Measurements from ENCODE around the gene FAM13A. TPM values are rescaled to one million over a fixed set of nuclear protein-coding genes. Genes with fewer than 3 reads are reported as not detected.

Gene FAM13A
- total RNA-seq, 2 experiments from 2014 or later: 9.6 to 10.2 TPM

GRCh38 chr4:88989990-88990389 is 67.0 kb downstream of the FAM13A start:
- intact Hi-C loops (cut with DNase I, micrococcal nuclease): no loop called here
- Histone ChIP-seq H3K4me3 (ENCODE audit: low read length) (no peak overlapping the region), H3K9me3 (ENCODE audit: control insufficient read depth in 1 of 2, insufficient read depth in 1 of 2, low read length in 2 of 2) (peaks cover 0 to 5% of the 10 kb centered on the region in 2 experiments), H3K27me3 (ENCODE audit: control insufficient read depth in 1 of 2, insufficient read depth in 2 of 2, low read length in 2 of 2) (no peaks in the 10 kb centered on the region), H3K4me1 (ENCODE audit: insufficient read depth, low read length) (no peaks in the 10 kb centered on the region), H3K36me3 (ENCODE audit: insufficient read depth, low read length) (no peaks in the 10 kb centered on the region), H3K27ac (ENCODE audit: low read depth in 1 of 2, low read length in 2 of 2) (no peak overlapping the region)
- no peak for ATAC-seq (ENCODE audit: poor library complexity)
- POLR2A ChIA-PET: no interaction called here
- no peaks in the 10 kb centered on the region for H3K27me3 Mint-ChIP-seq
- H3K9me3 Mint-ChIP-seq: no peaks in the 10 kb centered on the region
- no peaks in the 10 kb centered on the region for H3K4me1 Mint-ChIP-seq (ENCODE audit: low read depth)
- no peak for DNase-seq
- H3K36me3 Mint-ChIP-seq (ENCODE audit: low read depth): no peaks in the 10 kb centered on the region
- no peak overlapping the region for H3K27ac Mint-ChIP-seq
- CTCF ChIA-PET: interaction anchor here (1.4 kb wide), 1 partner anchor 10 kb away, joined by 4 read pairs; no protein-coding TSS in a partner anchor
- no peak overlapping the region for H3K4me3 Mint-ChIP-seq
- TF ChIP-seq, protein P1, sequence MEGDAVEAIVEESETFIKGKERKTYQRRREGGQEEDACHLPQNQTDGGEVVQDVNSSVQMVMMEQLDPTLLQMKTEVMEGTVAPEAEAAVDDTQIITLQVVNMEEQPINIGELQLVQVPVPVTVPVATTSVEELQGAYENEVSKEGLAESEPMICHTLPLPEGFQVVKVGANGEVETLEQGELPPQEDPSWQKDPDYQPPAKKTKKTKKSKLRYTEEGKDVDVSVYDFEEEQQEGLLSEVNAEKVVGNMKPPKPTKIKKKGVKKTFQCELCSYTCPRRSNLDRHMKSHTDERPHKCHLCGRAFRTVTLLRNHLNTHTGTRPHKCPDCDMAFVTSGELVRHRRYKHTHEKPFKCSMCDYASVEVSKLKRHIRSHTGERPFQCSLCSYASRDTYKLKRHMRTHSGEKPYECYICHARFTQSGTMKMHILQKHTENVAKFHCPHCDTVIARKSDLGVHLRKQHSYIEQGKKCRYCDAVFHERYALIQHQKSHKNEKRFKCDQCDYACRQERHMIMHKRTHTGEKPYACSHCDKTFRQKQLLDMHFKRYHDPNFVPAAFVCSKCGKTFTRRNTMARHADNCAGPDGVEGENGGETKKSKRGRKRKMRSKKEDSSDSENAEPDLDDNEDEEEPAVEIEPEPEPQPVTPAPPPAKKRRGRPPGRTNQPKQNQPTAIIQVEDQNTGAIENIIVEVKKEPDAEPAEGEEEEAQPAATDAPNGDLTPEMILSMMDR (IDR thresholded peaks at IDR 0.05): no peak

- no peaks in the 10 kb centered on the region for H3K4me1 Mint-ChIP-seq (ENCODE audit: low read depth)
- no peak overlapping the region for H3K27ac Mint-ChIP-seq
- no peaks in the 10 kb centered on the region for H3K27me3 Mint-ChIP-seq
- intact Hi-C loops (cut with DNase I, micrococcal nuclease): no loop called here
- H3K27ac ChIP-seq (ENCODE audit: low read depth in 1 of 2, low read length in 2 of 2): no peak overlapping the region
- H3K4me3 Mint-ChIP-seq: no peak overlapping the region
- H3K36me3 Mint-ChIP-seq (ENCODE audit: low read depth): no peaks in the 10 kb centered on the region
- peaks cover 0 to 5% of the 10 kb centered on the region in 2 experiments for H3K9me3 ChIP-seq (ENCODE audit: control insufficient read depth in 1 of 2, insufficient read depth in 1 of 2, low read length in 2 of 2)
- H3K27me3 ChIP-seq (ENCODE audit: control insufficient read depth in 1 of 2, insufficient read depth in 2 of 2, low read length in 2 of 2): no peaks in the 10 kb centered on the region
- no peak overlapping the region for H3K4me3 ChIP-seq (ENCODE audit: low read length)
- no peak for ATAC-seq (ENCODE audit: poor library complexity)
- no peak for DNase-seq
- H3K9me3 Mint-ChIP-seq: no peaks in the 10 kb centered on the region
- POLR2A ChIA-PET: no interaction called here
- H3K4me1 ChIP-seq (ENCODE audit: insufficient read depth, low read length): no peaks in the 10 kb centered on the region
- no peaks in the 10 kb centered on the region for H3K36me3 ChIP-seq (ENCODE audit: insufficient read depth, low read length)
- TF ChIP-seq, protein P1 (IDR thresholded peaks at IDR 0.05): no peak
- CTCF ChIA-PET: no interaction called here
These were observed 71.8 kb downstream of the FAM13A start for GRCh38 chr4:88985088-88985773.

GRCh38 chr4:88982757-88983156 is 74.2 kb downstream of the FAM13A start:
- Histone ChIP-seq H3K36me3 (ENCODE audit: insufficient read depth, low read length) (no peaks in the 10 kb centered on the region), H3K9me3 (ENCODE audit: control insufficient read depth in 1 of 2, insufficient read depth in 1 of 2, low read length in 2 of 2) (peaks cover 0 to 5% of the 10 kb centered on the region in 2 experiments), H3K27ac (ENCODE audit: low read depth in 1 of 2, low read length in 2 of 2) (no peak overlapping the region), H3K4me3 (ENCODE audit: low read length) (no peak overlapping the region), H3K4me1 (ENCODE audit: insufficient read depth, low read length) (no peaks in the 10 kb centered on the region), H3K27me3 (ENCODE audit: control insufficient read depth in 1 of 2, insufficient read depth in 2 of 2, low read length in 2 of 2) (no peaks in the 10 kb centered on the region)
- TF ChIP-seq, protein P1 (IDR thresholded peaks at IDR 0.05): no peak
- Mint-ChIP-seq H3K27ac (no peak overlapping the region), H3K27me3 (no peaks in the 10 kb centered on the region), H3K4me1 (ENCODE audit: low read depth) (no peaks in the 10 kb centered on the region), H3K9me3 (no peaks in the 10 kb centered on the region), H3K4me3 (no peak overlapping the region), H3K36me3 (ENCODE audit: low read depth) (no peaks in the 10 kb centered on the region)
- DNase-seq (no peak), ATAC-seq (ENCODE audit: poor library complexity) (no peak)
- intact Hi-C loops (cut with DNase I, micrococcal nuclease): no loop called here
- CTCF ChIA-PET: no interaction called here
- POLR2A ChIA-PET: no interaction called here
